T-helper 9 cell (primary cell): ENCODE data around the gene YTHDF2.

Source experiments
- DNase-seq: peaks from one replicate; pipeline ENCODE4 v3.0.0-alpha.2; 2020

YTHDF2 gene

DNA sequence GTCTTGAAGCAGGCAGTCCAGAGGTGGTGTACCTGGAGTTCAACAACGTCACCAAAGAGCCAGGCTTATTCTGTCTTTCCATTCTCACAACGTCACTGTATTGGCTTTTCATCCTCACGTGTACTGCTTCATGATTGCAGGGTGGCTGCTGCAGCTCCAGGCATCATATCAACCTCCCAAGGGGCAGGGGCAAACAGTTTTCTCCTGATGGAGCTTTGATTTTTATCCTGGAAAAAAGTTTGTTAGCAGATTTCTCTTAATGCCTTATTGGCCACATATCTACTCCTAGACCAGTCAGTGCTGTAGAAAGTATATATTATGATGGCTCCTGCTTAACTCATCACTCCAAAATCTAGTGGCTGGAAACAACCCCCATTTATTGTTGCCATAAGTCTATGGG is 66.9 kb downstream of the YTHDF2 start:
- no peak for DNase-seq

- DNase-seq, result no peak
These were observed 67.3 kb downstream of the YTHDF2 start for GRCh38 chr1:28804071-28804470.

DNA sequence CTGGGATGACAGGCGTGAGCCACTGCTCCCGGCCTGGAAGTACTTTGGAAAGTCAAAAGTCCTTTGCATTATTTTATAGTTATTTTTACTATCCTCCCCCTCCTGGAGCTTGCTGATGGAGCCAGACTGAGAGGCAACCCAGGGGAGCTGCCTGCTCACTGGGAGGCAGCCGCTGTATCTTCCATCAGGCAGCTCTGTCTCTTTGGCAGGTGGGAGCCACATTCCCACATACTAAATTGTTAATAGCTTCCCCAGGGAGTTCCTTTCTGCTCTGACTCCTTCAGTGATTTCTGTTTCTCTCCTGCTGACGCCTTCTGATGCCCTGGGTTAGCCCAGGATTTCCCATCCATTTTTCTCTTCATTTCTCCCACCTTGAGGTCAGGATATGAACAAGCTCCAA is 70.3 kb downstream of the YTHDF2 start:
- no peak for DNase-seq

GRCh38 chr1:28807986-28808385 is 71.2 kb downstream of the YTHDF2 start:
- no peak for DNase-seq

- DNase-seq, result no peak
These were observed 74.6 kb downstream of the YTHDF2 start for GRCh38 chr1:28811369-28811765.

GRCh38 chr1:28811766-28812668 is 75.3 kb downstream of the YTHDF2 start, which contains the start of gene OPRD1:
OPRD1 (plus strand) TSS chr1:28812170; CDS start chr1:28812384, 214 bp downstream.
- no peak for DNase-seq

DNA sequence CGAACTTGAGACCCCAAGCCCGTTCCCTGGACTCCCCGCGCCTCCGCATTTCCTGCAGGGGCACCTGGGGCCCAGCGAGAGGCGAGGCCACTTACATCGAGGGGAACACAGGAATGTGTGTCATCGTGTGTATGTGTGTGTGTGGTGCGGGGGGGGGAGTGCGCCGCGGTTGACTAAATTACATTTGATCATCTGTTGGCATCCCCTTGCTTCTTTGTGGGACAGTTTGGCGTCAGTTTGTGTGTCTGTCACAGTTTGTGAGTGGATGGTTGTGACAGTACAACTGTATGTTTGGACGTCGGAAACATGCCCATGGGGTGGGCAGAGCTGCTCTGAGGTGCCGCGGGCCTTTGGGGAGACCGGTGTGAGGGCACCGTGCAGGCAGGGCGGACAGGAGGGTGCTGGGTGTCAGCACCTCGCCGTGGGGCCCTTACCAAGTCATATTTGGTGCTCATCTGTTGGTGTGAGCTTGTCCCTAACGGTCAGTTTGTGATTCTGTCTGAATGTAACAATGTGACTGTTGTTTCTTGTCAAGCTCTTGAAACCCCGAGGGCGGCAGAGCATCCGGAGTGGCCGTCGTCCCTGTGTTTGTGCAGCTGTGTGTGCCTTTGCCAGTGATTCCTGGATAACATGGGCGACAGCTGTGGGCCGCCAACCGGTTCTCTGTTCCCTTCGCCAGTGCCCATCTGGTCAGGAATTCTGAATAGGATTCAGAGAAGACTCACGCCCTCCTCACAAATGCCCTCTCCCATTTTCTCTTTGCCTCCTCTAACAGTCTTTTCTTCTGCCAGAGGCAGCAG is 76.1 kb downstream of the YTHDF2 start:
- no peak for DNase-seq

- no peak for DNase-seq
These were observed 77.3 kb downstream of the YTHDF2 start for GRCh38 chr1:28813931-28814465.

DNA sequence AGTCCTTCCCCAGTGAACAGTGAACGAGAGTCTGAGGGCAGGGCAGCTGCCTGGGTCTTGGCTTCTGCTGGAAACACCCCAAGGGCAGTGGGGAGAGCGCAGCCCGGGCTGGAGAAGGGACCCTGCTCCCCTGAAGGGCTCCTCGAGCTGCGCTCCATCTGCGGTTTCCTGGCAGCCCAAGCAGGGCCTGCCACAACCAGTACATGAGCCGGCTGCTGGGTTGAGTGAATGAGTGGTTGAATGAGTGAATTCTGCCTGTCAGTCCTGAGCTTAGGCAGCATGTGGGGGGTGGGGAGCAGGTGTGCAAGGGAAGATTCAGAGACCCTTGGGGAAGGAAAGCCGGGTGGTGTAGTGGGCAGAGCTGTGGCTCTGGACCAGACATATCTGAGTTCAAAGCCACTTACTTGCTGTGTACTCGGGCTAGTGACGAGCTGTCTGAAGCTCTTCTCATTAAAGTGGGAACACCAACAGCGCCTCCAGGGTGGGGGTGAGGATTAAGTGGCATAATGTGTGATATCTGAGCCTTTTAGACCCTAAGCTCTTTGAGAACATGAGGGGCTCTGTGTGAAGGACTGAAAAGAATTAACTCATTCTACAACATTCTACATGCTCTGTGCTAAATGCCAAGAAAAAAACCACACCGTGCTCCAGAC is 78.9 kb downstream of the YTHDF2 start:
- DNase-seq, result peak; percentile 2

DNA sequence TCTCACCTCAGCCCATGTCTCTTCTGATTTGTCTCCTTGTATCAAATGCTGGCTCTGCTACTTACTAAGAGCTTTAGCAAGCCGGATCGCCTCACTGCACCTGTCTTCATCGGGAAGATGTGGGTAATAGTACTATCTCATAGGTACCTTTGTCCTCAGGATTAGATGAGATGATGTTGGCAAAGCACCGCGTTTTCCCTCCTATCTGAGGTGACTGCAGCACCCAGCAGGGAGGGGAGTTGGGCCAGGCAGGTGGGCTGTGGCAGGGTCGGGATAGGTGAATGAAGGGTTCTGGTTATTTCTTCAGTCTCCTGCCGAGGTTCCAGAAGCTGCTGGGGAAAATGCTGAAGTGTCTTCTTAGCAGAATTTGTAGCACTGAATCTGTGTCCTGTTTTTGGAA is 80.4 kb downstream of the YTHDF2 start:
- no peak for DNase-seq

DNA sequence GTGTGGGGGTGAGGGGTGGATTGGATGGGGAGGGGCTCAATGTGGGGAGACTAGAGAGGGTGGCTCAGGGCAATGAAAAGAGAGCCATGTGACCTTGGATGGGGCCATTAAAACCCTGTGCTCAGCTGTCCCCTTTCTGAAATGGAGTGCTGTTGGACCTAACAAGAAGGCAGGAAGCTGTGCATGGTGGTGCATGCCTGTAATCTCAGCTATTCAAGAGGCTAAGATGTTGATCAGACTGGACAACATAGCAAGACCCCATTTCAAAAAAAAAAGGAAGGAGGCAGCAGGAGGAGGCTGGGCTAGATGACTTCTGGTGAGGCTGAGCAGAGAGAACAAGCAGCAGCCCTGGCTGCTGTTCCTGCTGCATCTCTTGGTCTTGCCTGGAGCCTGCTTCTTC is 82.3 kb downstream of the YTHDF2 start:
- DNase-seq, result no peak
